Uterus (tissue), 2 donors: Measurements from ENCODE around the gene NPTX1.

Experiments used
- POLR2A ChIP-seq, 2 donors: fragments of 450-650 bp; IDR thresholded peaks; one replicate each; pipeline ENCODE4 v1.6.1; 2016; ENCODE audit warnings: antibody characterized with exemption in 2 of 2, mild to moderate bottlenecking in 1 of 2, moderate library complexity in 1 of 2
- TF ChIP-seq, protein P1 (sequence below), 4 experiments: fragments of 200-600 bp in 2 of 4; fragments of 450-650 bp in 2 of 4; sonication (generic) in 2 of 4; IDR thresholded peaks; one replicate each; pipeline ENCODE4 v1.5.1; 2016 to 2019; ENCODE audit warnings: antibody characterized with exemption in 4 of 4, mild to moderate bottlenecking in 2 of 4, moderate library complexity in 1 of 4

- no peak for TF ChIP-seq POLR2A (IDR thresholded peaks at IDR 0.05)
- TF ChIP-seq, protein P1, sequence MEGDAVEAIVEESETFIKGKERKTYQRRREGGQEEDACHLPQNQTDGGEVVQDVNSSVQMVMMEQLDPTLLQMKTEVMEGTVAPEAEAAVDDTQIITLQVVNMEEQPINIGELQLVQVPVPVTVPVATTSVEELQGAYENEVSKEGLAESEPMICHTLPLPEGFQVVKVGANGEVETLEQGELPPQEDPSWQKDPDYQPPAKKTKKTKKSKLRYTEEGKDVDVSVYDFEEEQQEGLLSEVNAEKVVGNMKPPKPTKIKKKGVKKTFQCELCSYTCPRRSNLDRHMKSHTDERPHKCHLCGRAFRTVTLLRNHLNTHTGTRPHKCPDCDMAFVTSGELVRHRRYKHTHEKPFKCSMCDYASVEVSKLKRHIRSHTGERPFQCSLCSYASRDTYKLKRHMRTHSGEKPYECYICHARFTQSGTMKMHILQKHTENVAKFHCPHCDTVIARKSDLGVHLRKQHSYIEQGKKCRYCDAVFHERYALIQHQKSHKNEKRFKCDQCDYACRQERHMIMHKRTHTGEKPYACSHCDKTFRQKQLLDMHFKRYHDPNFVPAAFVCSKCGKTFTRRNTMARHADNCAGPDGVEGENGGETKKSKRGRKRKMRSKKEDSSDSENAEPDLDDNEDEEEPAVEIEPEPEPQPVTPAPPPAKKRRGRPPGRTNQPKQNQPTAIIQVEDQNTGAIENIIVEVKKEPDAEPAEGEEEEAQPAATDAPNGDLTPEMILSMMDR (IDR thresholded peaks at IDR 0.05): no peak
Measured at GRCh38 chr17:80442764-80443163, 33.6 kb downstream of the NPTX1 start.
